Measurements from ENCODE around the gene GRM1.

GRM1 gene

GRCh38 chr6:146056506-146056905 lies 27.6 kb downstream of the GRM1 start:
- no peak overlapping the region for H3K4me3 ChIP-seq (replicated peaks; ENCODE audit: low read depth, low read length)
- DNase-seq (ENCODE audit: extremely low read depth, low read depth), result no peak
- TF ChIP-seq CTCF (IDR thresholded peaks at IDR 0.05; ENCODE audit: low read depth, low read length, missing control alignments), result no peak

GRCh38 chr6:146065690-146066089 lies 36.8 kb downstream of the GRM1 start:
- DNase-seq (ENCODE audit: extremely low read depth, low read depth), result no peak
- H3K4me3 ChIP-seq (replicated peaks; ENCODE audit: low read depth, low read length), result no peak overlapping the region
- TF ChIP-seq CTCF (IDR thresholded peaks at IDR 0.05; ENCODE audit: low read depth, low read length, missing control alignments), result no peak

GRCh38 chr6:146066506-146066905 lies 37.6 kb downstream of the GRM1 start:
- H3K4me3 ChIP-seq (replicated peaks; ENCODE audit: low read depth, low read length), result no peak overlapping the region
- no peak for DNase-seq (ENCODE audit: extremely low read depth, low read depth)
- no peak for TF ChIP-seq CTCF (IDR thresholded peaks at IDR 0.05; ENCODE audit: low read depth, low read length, missing control alignments)

GRCh38 chr6:146071781-146072180 lies 42.9 kb downstream of the GRM1 start:
- no peak overlapping the region for H3K4me3 ChIP-seq (replicated peaks; ENCODE audit: low read depth, low read length)
- no peak for TF ChIP-seq CTCF (IDR thresholded peaks at IDR 0.05; ENCODE audit: low read depth, low read length, missing control alignments)
- DNase-seq (ENCODE audit: extremely low read depth, low read depth), result no peak

GRCh38 chr6:146077992-146078391 lies 49.1 kb downstream of the GRM1 start:
- no peak for DNase-seq (ENCODE audit: extremely low read depth, low read depth)
- no peak overlapping the region for H3K4me3 ChIP-seq (replicated peaks; ENCODE audit: low read depth, low read length)
- TF ChIP-seq CTCF (IDR thresholded peaks at IDR 0.05; ENCODE audit: low read depth, low read length, missing control alignments), result no peak

GRCh38 chr6:146087386-146087785 lies 58.5 kb downstream of the GRM1 start:
- no peak overlapping the region for H3K4me3 ChIP-seq (replicated peaks; ENCODE audit: low read depth, low read length)
- no peak for TF ChIP-seq CTCF (IDR thresholded peaks at IDR 0.05; ENCODE audit: low read depth, low read length, missing control alignments)
- no peak for DNase-seq (ENCODE audit: extremely low read depth, low read depth)

- H3K4me3 ChIP-seq (replicated peaks; ENCODE audit: low read depth, low read length), result no peak overlapping the region
- TF ChIP-seq CTCF (IDR thresholded peaks at IDR 0.05; ENCODE audit: low read depth, low read length, missing control alignments), result no peak
- DNase-seq (ENCODE audit: extremely low read depth, low read depth), result no peak
Observed at GRCh38 chr6:146090474-146090873, 61.6 kb downstream of the GRM1 start.
